ENCODE results near the gene BMPR1A.

GRCh38 chr10:86863484-86863842 is 107.0 kb downstream of the BMPR1A start:
- TF ChIP-seq CTCF (IDR thresholded peaks at IDR 0.05) (no peak), POLR2A (IDR thresholded peaks at IDR 0.05) (no peak), POLR2AphosphoS5 (IDR thresholded peaks at IDR 0.05) (no peak)
